ENCODE data around the gene MEAK7. TPM values are rescaled to one million over a fixed set of nuclear protein-coding genes. Genes with fewer than 3 reads are reported as not detected.

MEAK7 gene
- 40.0 and 49.7 TPM in 2 replicates for total RNA-seq

GRCh38 chr16:84504420-84505248, at the start of gene MEAK7:
MEAK7 (minus strand) TSS chr16:84504659; CDS start chr16:84498086, 6,573 bp downstream.

Other genes with a start within 250 kb of the MEAK7 start
- gene WFDC1, start 209.8 kb downstream of the MEAK7 start, total RNA-seq: 0.29 and 2.4 TPM in 2 replicates
- gene ATP2C2, start 136.1 kb downstream of the MEAK7 start, total RNA-seq: not detected in 2 replicates
- 140 and 373 TPM in 2 replicates for gene COTL1, start 113.4 kb upstream of the MEAK7 start, total RNA-seq
- gene KLHL36, start 143.9 kb upstream of the MEAK7 start, total RNA-seq: 41.4 and 65.9 TPM in 2 replicates
- 58.4 and 113 TPM in 2 replicates for gene USP10, start 195.3 kb upstream of the MEAK7 start, total RNA-seq

Measured in placental pericyte (primary cell).